ENCODE data around the gene DDX51.

Gene DDX51

GRCh38 chr12:132165584-132165983 is 21.5 kb upstream of the DDX51 start:
- no peak for DNase-seq

DNA sequence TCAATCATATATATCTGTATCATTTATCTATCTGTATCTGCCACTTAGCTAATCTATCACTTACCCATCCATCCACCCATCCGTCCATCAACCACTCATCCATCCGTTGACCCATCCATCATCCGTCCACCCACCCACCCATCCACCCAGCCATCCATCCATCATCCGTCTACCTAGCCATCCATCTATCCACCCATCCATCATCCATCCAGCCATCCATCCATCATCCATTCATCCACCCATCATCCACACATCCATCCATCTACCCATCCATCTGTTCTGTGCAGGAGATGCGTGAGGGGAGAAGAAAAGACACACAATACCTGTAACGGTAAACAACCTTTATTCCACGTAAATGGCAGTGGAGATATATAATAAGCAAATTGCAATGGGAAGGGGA is 20.3 kb upstream of the DDX51 start:
- Histone ChIP-seq H3K79me2 (ENCODE audit: control insufficient read depth, insufficient read depth, low read length) (no peaks in the 10 kb centered on the region), H3K4me3 (ENCODE audit: low read length) (no peak overlapping the region), H4K8ac (ENCODE audit: low read depth, low read length) (no peak overlapping the region), H3K9ac (ENCODE audit: low read length) (no peak overlapping the region), H3K18ac (ENCODE audit: low read length) (no peak overlapping the region), H3K27me3 (ENCODE audit: insufficient read depth, low read length, poor library complexity) (no peaks in the 10 kb centered on the region), H3K4me2 (ENCODE audit: low read length) (no peak overlapping the region), H3K27ac (ENCODE audit: low read depth, low read length) (no peak overlapping the region), H3K4me1 (ENCODE audit: control insufficient read depth, low read depth, low read length) (no peaks in the 10 kb centered on the region), H2BK15ac (replicated peaks; ENCODE audit: low read depth) (no peak overlapping the region), H2BK5ac (ENCODE audit: low read length) (no peak overlapping the region), H3K23ac (ENCODE audit: low read length) (no peak overlapping the region), H4K5ac (ENCODE audit: low read length) (no peak overlapping the region), H3K36me3 (ENCODE audit: control insufficient read depth, insufficient read depth, low read length) (no peaks in the 10 kb centered on the region), H3K4ac (ENCODE audit: low read depth, low read length) (no peak overlapping the region), H3K79me1 (ENCODE audit: low read length) (no peaks in the 10 kb centered on the region), H2BK120ac (ENCODE audit: low read depth, low read length) (no peak overlapping the region), H3K56ac (ENCODE audit: low read length) (no peak overlapping the region), H2AK5ac (ENCODE audit: low read length) (no peak overlapping the region)
- DNase-seq, result no peak
- no CpG with 5 or more reads among the region's 7 CpGs for WGBS (ENCODE audit: extremely low coverage, insufficient coverage, low lambda C conversion rate)

More at GRCh38 chr12:132165584-132165983, 21.5 kb upstream of the DDX51 start:
- no peak overlapping the region for H3K27ac ChIP-seq (ENCODE audit: low read depth, low read length)
- H2AK5ac ChIP-seq (ENCODE audit: low read length), result no peak overlapping the region
- H3K18ac ChIP-seq (ENCODE audit: low read length), result no peak overlapping the region
- no peak overlapping the region for H4K8ac ChIP-seq (ENCODE audit: low read depth, low read length)
- no peaks in the 10 kb centered on the region for H3K79me1 ChIP-seq (ENCODE audit: low read length)
- H2BK15ac ChIP-seq (replicated peaks; ENCODE audit: low read depth), result no peak overlapping the region
- H3K9ac ChIP-seq (ENCODE audit: low read length), result no peak overlapping the region
- no peak overlapping the region for H4K5ac ChIP-seq (ENCODE audit: low read length)
- no peak overlapping the region for H3K4me2 ChIP-seq (ENCODE audit: low read length)
- H3K4me1 ChIP-seq (ENCODE audit: control insufficient read depth, low read depth, low read length), result no peaks in the 10 kb centered on the region
- no peak overlapping the region for H3K4me3 ChIP-seq (ENCODE audit: low read length)
- no peaks in the 10 kb centered on the region for H3K36me3 ChIP-seq (ENCODE audit: control insufficient read depth, insufficient read depth, low read length)
- H2BK5ac ChIP-seq (ENCODE audit: low read length), result no peak overlapping the region
- no peak overlapping the region for H3K4ac ChIP-seq (ENCODE audit: low read depth, low read length)
- no peak overlapping the region for H3K23ac ChIP-seq (ENCODE audit: low read length)
- H3K79me2 ChIP-seq (ENCODE audit: control insufficient read depth, insufficient read depth, low read length), result no peaks in the 10 kb centered on the region
- no peak overlapping the region for H3K56ac ChIP-seq (ENCODE audit: low read length)
- no peaks in the 10 kb centered on the region for H3K27me3 ChIP-seq (ENCODE audit: insufficient read depth, low read length, poor library complexity)
- no CpG with 5 or more reads among the region's 6 CpGs for WGBS (ENCODE audit: extremely low coverage, insufficient coverage, low lambda C conversion rate)
- no peak overlapping the region for H2BK120ac ChIP-seq (ENCODE audit: low read depth, low read length)

- no CpG with 5 or more reads among the region's 11 CpGs for WGBS (ENCODE audit: extremely low coverage, insufficient coverage, low lambda C conversion rate)
- Histone ChIP-seq H4K8ac (ENCODE audit: low read depth, low read length) (no peak overlapping the region), H3K79me2 (ENCODE audit: control insufficient read depth, insufficient read depth, low read length) (no peaks in the 10 kb centered on the region), H3K23ac (ENCODE audit: low read length) (no peak overlapping the region), H2BK5ac (ENCODE audit: low read length) (no peak overlapping the region), H3K18ac (ENCODE audit: low read length) (no peak overlapping the region), H3K4me3 (ENCODE audit: low read length) (no peak overlapping the region), H4K5ac (ENCODE audit: low read length) (no peak overlapping the region), H3K36me3 (ENCODE audit: control insufficient read depth, insufficient read depth, low read length) (no peaks in the 10 kb centered on the region), H3K27me3 (ENCODE audit: insufficient read depth, low read length, poor library complexity) (no peaks in the 10 kb centered on the region), H3K56ac (ENCODE audit: low read length) (no peak overlapping the region), H3K4me1 (ENCODE audit: control insufficient read depth, low read depth, low read length) (no peaks in the 10 kb centered on the region), H3K4ac (ENCODE audit: low read depth, low read length) (no peak overlapping the region), H2BK120ac (ENCODE audit: low read depth, low read length) (no peak overlapping the region), H3K79me1 (ENCODE audit: low read length) (no peaks in the 10 kb centered on the region), H2BK15ac (replicated peaks; ENCODE audit: low read depth) (no peak overlapping the region), H2AK5ac (ENCODE audit: low read length) (no peak overlapping the region), H3K27ac (ENCODE audit: low read depth, low read length) (no peak overlapping the region), H3K9ac (ENCODE audit: low read length) (no peak overlapping the region), H3K4me2 (ENCODE audit: low read length) (no peak overlapping the region)
- no peak for DNase-seq
Measured at GRCh38 chr12:132163911-132164288, 19.8 kb upstream of the DDX51 start.

- no peak overlapping the region for H3K4me3 ChIP-seq (ENCODE audit: low read length)
- no peak overlapping the region for H2BK15ac ChIP-seq (replicated peaks; ENCODE audit: low read depth)
- no peak overlapping the region for H2BK120ac ChIP-seq (ENCODE audit: low read depth, low read length)
- H4K5ac ChIP-seq (ENCODE audit: low read length), result no peak overlapping the region
- H3K4me2 ChIP-seq (ENCODE audit: low read length), result no peak overlapping the region
- no peak overlapping the region for H4K8ac ChIP-seq (ENCODE audit: low read depth, low read length)
- no peak overlapping the region for H2BK5ac ChIP-seq (ENCODE audit: low read length)
- H3K23ac ChIP-seq (ENCODE audit: low read length), result no peak overlapping the region
- no CpG with 5 or more reads among the region's 26 CpGs for WGBS (ENCODE audit: extremely low coverage, insufficient coverage, low lambda C conversion rate)
- no peak overlapping the region for H3K56ac ChIP-seq (ENCODE audit: low read length)
- no peak overlapping the region for H2AK5ac ChIP-seq (ENCODE audit: low read length)
- H3K27ac ChIP-seq (ENCODE audit: low read depth, low read length), result no peak overlapping the region
- no peaks in the 10 kb centered on the region for H3K4me1 ChIP-seq (ENCODE audit: control insufficient read depth, low read depth, low read length)
- H3K9ac ChIP-seq (ENCODE audit: low read length), result no peak overlapping the region
- H3K36me3 ChIP-seq (ENCODE audit: control insufficient read depth, insufficient read depth, low read length), result no peaks in the 10 kb centered on the region
- DNase-seq, result no peak
- H3K79me2 ChIP-seq (ENCODE audit: control insufficient read depth, insufficient read depth, low read length), result no peaks in the 10 kb centered on the region
- H3K18ac ChIP-seq (ENCODE audit: low read length), result no peak overlapping the region
- H3K4ac ChIP-seq (ENCODE audit: low read depth, low read length), result no peak overlapping the region
- no peaks in the 10 kb centered on the region for H3K27me3 ChIP-seq (ENCODE audit: insufficient read depth, low read length, poor library complexity)
- no peaks in the 10 kb centered on the region for H3K79me1 ChIP-seq (ENCODE audit: low read length)
Measured at GRCh38 chr12:132163041-132163910, 19.2 kb upstream of the DDX51 start.

GRCh38 chr12:132162508-132163031 is 18.5 kb upstream of the DDX51 start:
- Histone ChIP-seq H3K79me1 (ENCODE audit: low read length) (no peaks in the 10 kb centered on the region), H3K4me1 (ENCODE audit: control insufficient read depth, low read depth, low read length) (no peaks in the 10 kb centered on the region), H4K8ac (ENCODE audit: low read depth, low read length) (no peak overlapping the region), H2BK5ac (ENCODE audit: low read length) (no peak overlapping the region), H2BK120ac (ENCODE audit: low read depth, low read length) (no peak overlapping the region), H3K4me2 (ENCODE audit: low read length) (no peak overlapping the region), H3K36me3 (ENCODE audit: control insufficient read depth, insufficient read depth, low read length) (peaks cover 2% of the 10 kb centered on the region), H3K27me3 (ENCODE audit: insufficient read depth, low read length, poor library complexity) (no peaks in the 10 kb centered on the region), H3K56ac (ENCODE audit: low read length) (no peak overlapping the region), H3K18ac (ENCODE audit: low read length) (no peak overlapping the region), H3K27ac (ENCODE audit: low read depth, low read length) (no peak overlapping the region), H3K4ac (ENCODE audit: low read depth, low read length) (no peak overlapping the region), H2BK15ac (replicated peaks; ENCODE audit: low read depth) (no peak overlapping the region), H2AK5ac (ENCODE audit: low read length) (no peak overlapping the region), H4K5ac (ENCODE audit: low read length) (no peak overlapping the region), H3K23ac (ENCODE audit: low read length) (no peak overlapping the region), H3K9ac (ENCODE audit: low read length) (no peak overlapping the region), H3K4me3 (ENCODE audit: low read length) (no peak overlapping the region), H3K79me2 (ENCODE audit: control insufficient read depth, insufficient read depth, low read length) (no peaks in the 10 kb centered on the region)
- WGBS (ENCODE audit: extremely low coverage, insufficient coverage, low lambda C conversion rate), result no CpG with 5 or more reads among the region's 17 CpGs
- DNase-seq, result no peak

Data from mesendoderm (in vitro differentiated cells).